ENCODE measurements around the gene FNDC3A.

The FNDC3A gene

DNA sequence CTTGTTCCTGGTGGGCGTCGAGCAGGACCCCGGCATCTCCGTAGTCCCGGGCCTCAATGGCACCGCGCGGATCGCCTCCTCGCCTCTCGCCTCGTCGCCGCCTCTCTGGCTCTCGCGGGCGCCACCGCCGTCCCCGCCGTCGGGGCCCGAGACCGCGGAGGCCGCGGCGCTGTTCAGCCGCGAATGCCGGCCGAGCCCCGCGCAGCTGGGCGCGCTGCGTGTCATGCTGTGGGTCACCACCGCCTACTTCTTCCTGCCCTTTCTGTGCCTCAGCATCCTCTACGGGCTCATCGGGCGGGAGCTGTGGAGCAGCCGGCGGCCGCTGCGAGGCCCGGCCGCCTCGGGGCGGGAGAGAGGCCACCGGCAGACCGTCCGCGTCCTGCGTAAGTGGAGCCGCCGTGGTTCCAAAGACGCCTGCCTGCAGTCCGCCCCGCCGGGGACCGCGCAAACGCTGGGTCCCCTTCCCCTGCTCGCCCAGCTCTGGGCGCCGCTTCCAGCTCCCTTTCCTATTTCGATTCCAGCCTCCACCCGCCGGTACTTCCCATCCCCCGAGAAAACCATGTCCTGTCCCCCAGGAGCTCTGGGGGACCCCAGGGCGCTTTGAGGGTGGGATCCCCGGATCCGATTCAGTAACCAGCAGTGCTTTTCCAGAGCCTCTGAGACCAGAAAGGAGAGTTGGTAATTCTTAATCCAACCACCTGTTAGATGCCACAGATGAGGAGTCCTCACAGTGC, 245.3 kb downstream of the FNDC3A start:
- FAIRE-seq = no peak

DNA sequence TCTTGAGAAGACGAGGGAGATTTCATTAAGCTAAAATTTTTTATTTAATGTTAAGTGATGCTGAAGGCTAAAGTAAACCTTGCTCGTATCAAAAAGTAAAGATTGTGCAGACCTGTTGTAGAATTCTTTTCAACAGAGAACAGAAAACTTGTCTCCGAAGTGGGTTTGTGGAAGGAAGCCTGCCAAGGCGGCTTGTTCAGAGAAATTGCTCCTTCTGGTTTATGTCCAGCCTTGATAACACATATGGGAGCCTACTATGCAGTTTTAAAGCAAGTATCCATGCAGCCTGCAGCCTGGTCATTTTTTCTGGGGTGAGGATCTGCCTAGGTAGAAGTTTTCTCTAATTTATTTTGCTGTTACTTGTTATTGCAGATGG, 245.9 kb downstream of the FNDC3A start:
- no peak for FAIRE-seq

DNA sequence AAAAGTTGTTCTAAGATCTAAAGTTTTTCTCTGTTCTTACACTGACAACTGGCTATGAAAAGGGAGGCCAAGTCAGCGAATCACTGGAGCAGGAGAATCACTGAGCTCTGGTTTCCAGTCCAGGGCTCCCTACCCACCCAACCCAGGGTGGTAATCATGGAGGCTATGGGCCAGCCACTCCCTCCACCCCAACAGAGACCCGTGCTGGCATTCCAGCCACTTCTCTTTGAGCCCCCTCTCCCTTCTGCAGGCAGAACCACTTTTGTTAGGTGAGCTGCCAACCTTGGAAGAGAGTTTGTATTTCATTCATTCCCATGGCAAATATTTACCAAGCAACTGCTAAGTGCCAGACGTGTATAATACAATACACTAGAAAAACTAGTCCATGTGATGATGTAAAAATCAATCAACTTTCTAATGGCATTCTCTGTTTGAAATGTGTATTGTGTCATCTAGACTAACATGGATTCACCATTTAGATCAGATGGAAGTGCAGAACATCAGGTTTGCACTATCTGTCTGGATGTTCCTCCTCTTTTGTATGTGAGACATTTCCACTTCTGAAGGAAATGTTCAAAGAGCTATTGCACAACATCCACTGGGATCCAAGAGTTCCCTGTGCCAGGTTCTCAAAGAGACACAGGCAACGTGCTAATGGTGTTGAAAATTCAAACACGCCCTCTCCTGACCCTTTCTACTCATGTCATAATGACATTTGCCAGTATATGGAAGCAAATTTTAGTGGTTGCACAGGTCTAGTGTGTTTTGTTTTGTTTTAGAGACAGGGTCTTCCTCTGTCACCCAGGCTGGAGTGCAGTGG, 249.7 kb downstream of the FNDC3A start:
- FAIRE-seq = no peak

DNA sequence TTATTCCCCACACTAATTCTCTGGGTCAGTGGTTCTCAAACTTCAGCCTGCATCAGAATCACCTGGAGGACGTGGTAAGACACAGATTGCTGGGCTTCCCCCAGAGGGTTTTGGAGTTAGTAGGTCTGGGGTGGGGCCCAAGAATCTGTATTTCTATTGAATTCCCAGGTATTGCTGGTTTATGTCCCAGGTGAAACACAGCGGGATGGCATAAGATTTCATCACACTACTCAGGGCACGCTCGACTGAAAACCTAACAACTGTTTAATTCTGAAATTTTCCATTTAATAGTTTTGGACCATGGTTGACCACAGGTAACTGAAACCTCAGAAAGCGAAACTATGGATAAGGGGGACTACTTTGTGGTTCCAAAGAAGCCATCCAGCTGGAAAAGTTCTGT, 250.9 kb downstream of the FNDC3A start:
- FAIRE-seq = no peak

DNA sequence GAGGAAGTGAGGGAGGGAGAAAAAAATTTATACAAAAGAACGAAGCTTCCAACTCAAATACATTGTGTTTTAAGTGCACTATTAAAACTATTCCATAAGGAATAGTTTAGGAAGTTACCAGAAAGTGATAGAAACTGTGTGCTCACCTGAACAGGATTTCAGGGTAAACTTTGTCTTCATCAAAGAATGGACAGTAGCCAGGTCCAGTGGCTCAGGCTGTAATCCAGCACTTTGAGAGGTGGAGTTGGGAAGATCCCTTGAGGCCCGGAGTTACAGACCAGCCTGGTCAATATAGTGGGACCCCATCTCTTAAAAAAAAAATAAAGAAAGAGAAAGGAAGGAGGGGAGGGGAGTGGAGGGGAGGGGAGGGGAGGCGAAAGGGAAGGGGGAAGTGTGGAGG, 259.0 kb downstream of the FNDC3A start:
- FAIRE-seq = no peak

DNA sequence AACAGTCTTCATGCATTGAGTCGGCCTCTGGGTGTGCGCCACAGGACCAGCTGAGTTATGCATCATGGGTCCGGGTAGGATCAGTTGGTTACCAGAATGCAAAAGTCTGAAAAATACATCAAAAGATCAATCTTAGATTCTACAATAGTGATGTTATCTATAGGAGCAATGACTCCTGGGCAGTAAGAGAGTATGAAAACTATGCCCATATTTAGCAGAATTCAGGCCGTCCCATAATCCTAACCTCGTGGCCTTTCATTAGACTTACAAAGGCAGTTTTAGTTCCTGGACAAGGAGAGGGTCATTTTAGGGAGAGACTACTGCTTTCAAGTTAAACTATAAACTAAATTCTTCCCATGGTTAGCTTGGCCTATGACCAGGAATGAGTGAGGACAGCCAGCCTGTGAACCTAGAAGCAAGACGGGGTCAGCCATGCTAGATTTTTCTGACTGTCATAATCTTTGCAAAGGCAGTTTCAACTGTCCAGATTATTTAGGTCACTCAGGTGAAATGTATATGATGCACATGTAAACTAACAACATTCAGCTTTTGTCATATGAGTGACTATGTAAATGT, 260.2 kb downstream of the FNDC3A start:
- FAIRE-seq = no peak

DNA sequence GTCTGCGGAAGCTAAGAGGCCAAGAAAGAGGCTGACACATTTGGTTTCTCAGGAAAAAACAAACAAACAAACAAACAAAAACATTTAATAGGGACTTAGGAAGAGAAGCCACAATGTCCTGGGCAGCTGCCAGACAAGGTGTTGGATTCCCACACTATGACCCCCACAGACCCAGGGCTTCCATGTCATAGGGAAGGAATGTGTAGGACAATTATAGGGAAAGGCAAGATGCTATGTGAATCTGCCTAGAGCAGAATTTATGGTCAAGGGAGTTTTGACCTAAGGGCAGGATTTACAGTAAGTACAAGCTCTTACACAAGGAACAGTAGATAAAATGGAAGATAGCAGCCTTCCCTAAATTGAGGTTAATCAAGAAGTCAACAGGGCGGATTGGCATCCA, 262.9 kb downstream of the FNDC3A start:
- no peak for FAIRE-seq

- FAIRE-seq = no peak
These were observed 264.3 kb downstream of the FNDC3A start for GRCh38 chr13:49240017-49240416.

GRCh38 chr13:49241296-49241695, 265.6 kb downstream of the FNDC3A start:
- no peak for FAIRE-seq

GRCh38 chr13:49245101-49245500, 269.4 kb downstream of the FNDC3A start:
- no peak for FAIRE-seq

DNA sequence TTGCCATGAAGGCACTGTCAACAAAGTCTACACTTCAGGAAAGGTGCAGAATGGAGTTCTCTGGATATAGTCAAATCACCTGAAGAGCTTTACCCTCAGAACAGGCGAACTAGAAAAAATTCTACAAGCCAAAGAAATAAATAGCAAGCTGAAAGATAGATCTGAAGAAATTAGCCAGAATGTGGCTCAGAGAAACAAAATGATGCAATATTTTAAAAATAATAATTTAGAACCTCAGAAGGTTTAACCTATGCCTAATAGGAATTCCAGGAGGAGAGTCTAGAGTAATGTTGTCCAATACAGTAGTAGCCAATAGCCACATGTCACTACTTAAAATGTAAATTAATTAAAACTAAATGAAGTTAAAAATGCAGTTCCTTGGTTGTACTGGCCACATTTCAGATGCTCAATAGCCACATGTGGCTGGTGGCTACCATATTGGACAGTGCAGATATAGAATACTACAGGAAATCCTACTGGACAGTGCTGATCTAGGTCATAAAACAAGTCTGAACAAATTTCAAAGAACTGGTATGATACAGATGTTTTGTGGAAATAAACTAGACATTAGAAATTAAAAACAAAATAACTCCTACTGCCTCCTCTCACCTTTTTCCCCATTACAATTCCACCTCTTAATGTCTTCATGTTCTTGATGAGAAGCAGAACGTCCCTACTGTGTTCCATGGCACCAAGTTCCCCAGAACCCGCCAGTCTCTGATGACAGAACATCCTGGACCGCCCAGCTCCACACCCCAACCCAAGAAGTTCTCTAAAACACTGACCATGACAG, 271.3 kb downstream of the FNDC3A start:
- no peak for FAIRE-seq

DNA sequence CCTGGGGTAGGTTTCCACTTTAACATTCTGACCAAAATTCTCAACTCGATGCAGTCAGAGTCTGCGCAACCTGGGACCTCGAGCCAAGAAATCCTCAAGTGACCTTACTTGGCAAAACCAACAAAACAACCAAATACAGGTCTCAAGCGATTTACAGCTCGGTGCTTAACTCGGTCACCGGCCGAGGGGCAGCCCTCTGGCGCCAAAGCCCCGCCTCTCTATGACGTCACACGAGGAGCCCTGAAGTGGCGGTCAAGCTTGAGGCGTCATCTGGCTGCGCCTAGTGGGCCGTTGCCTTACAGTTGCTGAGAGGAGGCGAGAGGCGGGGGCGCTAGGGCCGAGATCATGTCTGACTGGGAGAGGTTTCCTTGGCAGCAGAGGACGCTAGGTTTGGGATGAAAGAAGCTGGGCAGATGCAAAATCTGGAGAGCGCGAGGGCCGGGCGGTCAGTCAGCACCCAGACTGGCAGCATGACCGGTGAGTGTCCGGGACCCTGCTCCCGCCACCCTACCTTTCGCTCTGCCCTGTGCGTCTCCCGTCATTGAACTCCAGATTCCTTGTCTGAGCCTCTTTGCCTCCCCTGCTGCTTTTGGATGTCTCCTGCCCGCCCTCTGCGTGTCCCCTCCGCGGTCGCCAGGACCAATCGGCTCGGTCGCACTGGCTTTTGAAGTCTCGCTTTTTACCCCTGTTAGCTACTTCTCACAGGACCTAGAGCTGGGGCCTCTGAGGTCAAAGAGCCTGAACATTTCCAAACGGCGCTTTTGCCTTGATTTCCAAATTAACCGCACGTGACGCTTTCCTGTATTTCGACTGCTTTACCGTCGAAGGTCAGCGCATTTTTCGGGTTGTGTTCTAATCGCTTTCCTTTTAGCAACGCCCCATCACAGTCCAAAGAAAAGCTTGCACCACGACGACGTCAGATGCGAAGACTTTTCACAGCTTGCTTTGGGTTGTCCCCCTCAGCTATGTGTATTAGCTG, 272.2 kb downstream of the FNDC3A start, which contains the start of gene CDADC1:
Gene CDADC1 (plus strand): TSS at position 283 of the 979 bp plus-strand sequence. CDS start 113 bp downstream, at position 396.
- peak; percentile 41 for FAIRE-seq

- FAIRE-seq = no peak
These were observed 272.9 kb downstream of the FNDC3A start for GRCh38 chr13:49248622-49249002.

DNA sequence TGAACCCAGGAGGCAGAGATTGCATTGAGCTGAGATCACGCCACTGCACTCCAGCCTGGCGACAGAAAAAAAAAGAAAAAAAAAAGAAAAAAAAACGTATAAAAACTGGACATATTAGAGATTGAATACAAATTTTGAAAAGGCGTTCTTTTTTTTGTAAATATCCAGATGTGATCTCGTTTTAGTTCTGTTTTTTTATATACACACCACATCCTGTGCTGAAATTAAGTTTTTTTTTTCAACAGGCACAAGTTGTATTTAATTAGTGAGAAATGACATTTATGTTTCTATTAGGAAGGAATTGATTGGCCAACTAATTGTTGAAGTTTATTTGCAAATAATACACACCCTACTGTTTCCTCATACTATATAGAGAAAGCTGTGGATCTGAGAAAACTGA, 275.6 kb downstream of the FNDC3A start:
- FAIRE-seq = no peak

GRCh38 chr13:49253310-49253709, 277.6 kb downstream of the FNDC3A start:
- no peak for FAIRE-seq

DNA sequence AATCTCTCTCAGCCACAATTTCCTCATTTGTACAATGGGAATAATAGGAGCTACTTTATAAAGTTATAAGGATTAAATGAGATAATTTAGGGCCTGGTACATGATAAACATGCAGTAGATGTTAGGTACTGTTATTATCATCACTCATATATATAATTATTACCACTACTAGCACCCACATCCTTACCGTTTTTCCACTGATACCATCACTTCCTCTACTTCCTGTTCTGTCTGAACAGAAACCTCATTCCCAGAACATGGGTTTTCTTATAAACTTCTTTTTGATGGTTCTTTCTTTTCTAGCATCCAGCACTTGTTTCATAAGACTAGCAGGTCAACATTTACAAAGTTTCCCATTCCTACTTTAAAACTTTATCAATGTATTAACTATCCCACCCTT, 278.3 kb downstream of the FNDC3A start:
- FAIRE-seq = no peak

DNA sequence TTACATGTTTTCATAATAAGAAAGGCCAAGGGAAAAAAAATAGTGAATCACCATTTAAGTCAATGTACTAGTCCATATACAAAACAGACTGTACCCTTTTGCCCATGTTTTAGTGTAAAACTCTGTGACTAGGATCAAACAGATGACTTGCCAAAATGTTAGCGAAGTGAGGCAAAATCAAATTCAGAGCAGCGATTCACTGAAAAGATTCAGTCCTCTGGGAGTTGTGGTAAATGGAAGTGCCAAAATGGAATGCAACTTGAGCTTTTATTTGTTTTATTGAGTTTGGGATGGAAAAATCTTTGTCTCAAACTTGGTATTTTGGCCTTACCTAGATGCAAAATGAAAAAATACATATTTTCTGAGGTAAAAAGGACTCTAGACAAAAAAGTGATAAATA, 281.1 kb downstream of the FNDC3A start:
- no peak for FAIRE-seq

- FAIRE-seq = no peak
These were observed 282.5 kb downstream of the FNDC3A start for GRCh38 chr13:49258089-49258796.

Measured in colon (tissue), 2 donors.